Stimulated activated CD8-positive, alpha-beta memory T cell treated with anti-CD3 and anti-CD28 coated beads, Interleukin-7, amount 100 ng/mL, for 1 hour (primary cell): ENCODE results near the gene BEX4.
A peak's percentile ranks its signal among the peaks of the same experiment; 100 is the strongest.

Source experiments
- DNase-seq, 2 donors: peaks; one replicate each; pipeline ENCODE4 v3.0.0-alpha.2; 2020; ENCODE audit warnings: low read depth in 2 of 2

The BEX4 gene

GRCh38 chrX:103236296-103236695 is 21.4 kb downstream of the BEX4 start:
- no peak for DNase-seq

GRCh38 chrX:103240155-103240554 is 25.2 kb downstream of the BEX4 start:
- DNase-seq: no peak

DNA sequence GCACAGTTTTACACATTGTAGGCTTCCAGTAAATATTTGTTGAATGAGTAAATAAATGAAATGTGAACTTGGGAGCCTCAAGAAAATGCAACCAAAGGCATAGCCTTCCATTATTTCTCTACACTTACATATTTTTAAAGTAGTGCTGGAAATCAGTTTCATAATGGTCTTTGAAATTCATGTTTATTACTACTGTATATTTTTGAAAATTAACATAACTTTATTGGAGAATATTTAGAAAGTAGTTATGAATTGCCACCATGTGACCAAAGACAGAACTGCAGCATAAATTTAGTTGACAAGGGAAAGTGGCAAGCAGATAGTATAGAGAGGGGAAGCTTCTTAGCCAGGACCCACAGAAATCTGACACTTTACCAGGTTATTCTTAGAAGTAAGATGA is 33.6 kb downstream of the BEX4 start:
- DNase-seq: no peak

DNA sequence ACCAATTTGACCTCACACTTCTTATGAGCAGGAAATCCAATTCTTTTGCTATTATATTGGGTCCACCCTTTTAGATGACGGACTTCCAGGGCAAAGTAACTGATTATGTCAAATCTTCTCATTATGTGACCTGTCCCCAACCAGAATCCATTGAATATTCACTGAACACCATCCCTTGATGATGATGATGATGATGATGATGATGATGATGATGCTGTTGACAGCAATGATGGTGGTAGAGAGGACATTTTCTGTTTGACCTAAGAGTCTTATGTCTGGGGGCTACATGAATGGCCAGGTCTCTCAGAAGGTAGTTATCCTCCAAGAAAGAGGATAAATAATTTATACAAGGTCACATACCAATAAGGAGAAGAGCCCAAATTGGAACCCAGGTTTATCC is 34.9 kb downstream of the BEX4 start:
- no peak for DNase-seq

- DNase-seq: no peak
These were observed 36.1 kb downstream of the BEX4 start for GRCh38 chrX:103250977-103251376.

DNA sequence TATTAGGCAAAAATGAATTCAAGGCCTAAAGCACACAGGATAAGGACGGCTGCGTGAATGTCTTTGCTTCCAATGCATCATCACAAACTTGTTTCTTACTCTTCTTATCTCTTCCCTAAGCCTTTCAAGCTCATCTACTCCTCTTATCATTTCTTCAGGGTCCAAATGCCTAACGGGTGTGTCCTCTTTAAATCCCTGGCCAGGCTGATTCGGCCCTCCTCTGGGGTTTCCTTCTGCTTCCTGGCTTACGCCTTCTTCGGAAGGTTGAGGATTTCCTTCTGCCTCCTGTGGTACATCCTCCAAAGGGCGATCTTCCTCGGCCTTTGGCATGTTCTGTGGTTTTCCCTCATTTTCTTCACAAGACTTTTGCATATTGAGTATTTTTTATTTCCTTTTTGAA is 38.7 kb downstream of the BEX4 start:
- no peak for DNase-seq

- DNase-seq: no peak
These were observed 39.4 kb downstream of the BEX4 start for GRCh38 chrX:103254171-103254824.

GRCh38 chrX:103254921-103255493 is 40.1 kb downstream of the BEX4 start, which contains the start of gene TCEAL8:
TSS of gene TCEAL8 (minus strand) at chrX:103255155. CDS start at chrX:103253979, 1,176 bp downstream.
- DNase-seq: peak; percentile 15 to 29

DNA sequence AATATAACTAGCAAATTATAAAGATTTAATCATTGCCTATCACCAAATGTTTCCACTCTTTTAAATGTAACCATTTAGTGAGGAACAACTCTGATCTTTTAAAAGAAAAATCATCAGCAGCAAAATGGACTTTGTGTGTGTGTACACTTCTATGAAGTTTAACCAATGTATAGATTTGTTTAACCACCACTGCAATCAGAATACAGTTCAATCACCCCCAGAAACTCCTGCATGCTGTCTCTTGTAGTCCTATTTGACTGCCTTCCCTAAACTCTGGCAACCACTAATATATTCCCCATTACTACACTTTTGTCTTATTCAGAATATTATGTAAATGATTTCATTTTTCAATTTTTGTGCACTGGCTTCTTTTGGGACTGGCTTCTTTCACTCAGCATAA is 41.7 kb downstream of the BEX4 start:
- no peak for DNase-seq

DNA sequence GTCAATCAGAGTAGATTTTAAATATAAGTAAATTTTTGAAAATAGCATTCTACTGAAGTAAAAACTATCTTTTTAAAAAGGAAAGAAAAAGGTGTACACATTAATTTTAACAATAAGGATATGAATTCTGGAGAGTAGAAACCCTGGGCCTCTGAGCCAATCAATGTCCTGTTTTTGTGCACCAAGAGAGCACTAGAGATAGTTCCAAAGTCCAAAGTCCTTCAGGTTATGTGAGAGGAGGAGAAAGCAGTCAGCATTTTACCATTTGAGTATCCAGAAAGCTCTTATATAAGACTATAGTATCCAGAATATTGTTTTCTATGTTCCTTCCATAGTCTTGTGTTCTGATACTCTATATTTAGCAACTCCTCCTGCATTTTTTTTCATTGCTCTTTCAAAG is 43.4 kb downstream of the BEX4 start:
- no peak for DNase-seq
